Vagina (tissue), 2 donors: Measurements from ENCODE around the gene NAT10. TPM values are rescaled to one million over a fixed set of nuclear protein-coding genes. Genes with fewer than 3 reads are reported as not detected.
"Not testable (repeated sequence)": the region's sequence is repeated elsewhere in the genome, so short reads cannot be mapped to it uniquely, and the experiment has no call there.

Experiments used
- DNase-seq, 2 donors: peaks; one replicate each; pipeline ENCODE4 v3.0.0-alpha.2; 2017; ENCODE audit errors: extremely low spot score in 2 of 2
- H3K27ac ChIP-seq: fragments of 200-600 bp; sonication (generic); one replicate; pipeline ENCODE4 v1.5.1; 2019
- H3K27me3 ChIP-seq: fragments of 200-600 bp; sonication (generic); one replicate; pipeline ENCODE4 v1.5.1; 2019
- H3K36me3 ChIP-seq, 2 donors: fragments of 200-600 bp; sonication (generic); one replicate each; pipeline ENCODE4 v1.5.1; 2017 to 2019
- H3K4me1 ChIP-seq: fragments of 200-600 bp; sonication (generic); one replicate; pipeline ENCODE4 v1.5.1; 2019
- H3K4me3 ChIP-seq, 2 donors: fragments of 200-600 bp; sonication (generic); 1 replicate in 1 of 2; 2 replicates in 1 of 2; pipeline ENCODE4 v1.5.1; 2016 to 2019
- H3K9me3 ChIP-seq: fragments of 200-600 bp; sonication (generic); one replicate; pipeline ENCODE4 v1.5.1; 2019
- POLR2A ChIP-seq, 2 donors: fragments of 450-650 bp; IDR thresholded peaks; one replicate each; pipeline ENCODE4 v1.6.1; 2017; ENCODE audit warnings: antibody characterized with exemption in 2 of 2, mild to moderate bottlenecking in 2 of 2, moderate library complexity in 2 of 2
- POLR2AphosphoS5 ChIP-seq, 2 donors: sonication (generic); formaldehyde crosslinking; IDR thresholded peaks; one replicate each; pipeline ENCODE4 v1.9.0; 2017; ENCODE audit warnings: antibody characterized with exemption in 2 of 2, mild to moderate bottlenecking in 2 of 2, low read depth in 1 of 2; ENCODE audit not compliant: insufficient read depth in 1 of 2
- intact Hi-C: fragments of 100-400 bp; cut with DNase I; formaldehyde crosslinking; loops from one replicate; pipeline ENCODE4 v1.15.1; 2023
- total RNA-seq: library from RNA; depleted of rRNA; stranded (reverse); fragments of >200 nt; gene quantifications from one replicate; pipeline ENCODE4 v1.2.3, GENCODE V29; 2016
- TF ChIP-seq, protein P1 (sequence below), 3 experiments: fragments of 450-650 bp in 2 of 3; fragments of 200-600 bp in 1 of 3; sonication (generic) in 1 of 3; IDR thresholded peaks; one replicate each; pipeline ENCODE4 v1.5.1; 2017 to 2019; ENCODE audit warnings: antibody characterized with exemption in 3 of 3, mild to moderate bottlenecking in 2 of 3, moderate library complexity in 2 of 3

Gene NAT10
- total RNA-seq, 1 donor from 2014 or later, result 24.8 TPM

DNA sequence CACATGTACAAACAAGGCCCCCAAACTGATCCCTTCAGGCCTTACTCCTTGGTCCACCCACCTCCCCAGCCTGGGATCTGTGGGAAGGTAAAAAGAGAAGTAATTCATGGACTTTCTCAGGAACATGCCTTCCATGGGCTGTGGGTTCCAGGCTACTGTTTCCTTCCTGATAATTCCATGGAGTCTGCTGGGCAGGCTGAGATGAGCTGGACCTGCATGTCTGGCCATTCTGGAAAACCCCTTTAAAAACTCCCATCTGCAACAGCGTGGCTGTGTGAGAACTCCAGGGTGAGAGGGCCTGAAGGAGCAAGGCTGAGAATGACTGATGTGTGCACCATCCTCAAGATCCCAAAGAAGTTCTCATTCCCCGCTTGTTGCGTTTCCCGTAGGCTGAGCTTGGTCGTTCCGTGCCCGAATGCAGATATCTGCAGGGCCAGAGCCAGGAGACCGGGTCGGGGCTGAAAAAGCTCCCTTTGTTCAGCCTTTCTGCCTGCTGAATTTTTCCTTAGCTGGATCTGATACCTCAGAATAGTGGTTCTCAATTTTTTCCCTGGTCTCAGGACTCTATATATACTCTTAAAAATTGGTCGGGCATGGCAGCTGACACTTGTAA is 72.9 kb downstream of the NAT10 start:
- no peak overlapping the region for H3K4me3 ChIP-seq
- no peak for DNase-seq
- no peaks in the 10 kb centered on the region for H3K9me3 ChIP-seq
- no peaks in the 10 kb centered on the region for H3K27me3 ChIP-seq
- TF ChIP-seq, protein P1, sequence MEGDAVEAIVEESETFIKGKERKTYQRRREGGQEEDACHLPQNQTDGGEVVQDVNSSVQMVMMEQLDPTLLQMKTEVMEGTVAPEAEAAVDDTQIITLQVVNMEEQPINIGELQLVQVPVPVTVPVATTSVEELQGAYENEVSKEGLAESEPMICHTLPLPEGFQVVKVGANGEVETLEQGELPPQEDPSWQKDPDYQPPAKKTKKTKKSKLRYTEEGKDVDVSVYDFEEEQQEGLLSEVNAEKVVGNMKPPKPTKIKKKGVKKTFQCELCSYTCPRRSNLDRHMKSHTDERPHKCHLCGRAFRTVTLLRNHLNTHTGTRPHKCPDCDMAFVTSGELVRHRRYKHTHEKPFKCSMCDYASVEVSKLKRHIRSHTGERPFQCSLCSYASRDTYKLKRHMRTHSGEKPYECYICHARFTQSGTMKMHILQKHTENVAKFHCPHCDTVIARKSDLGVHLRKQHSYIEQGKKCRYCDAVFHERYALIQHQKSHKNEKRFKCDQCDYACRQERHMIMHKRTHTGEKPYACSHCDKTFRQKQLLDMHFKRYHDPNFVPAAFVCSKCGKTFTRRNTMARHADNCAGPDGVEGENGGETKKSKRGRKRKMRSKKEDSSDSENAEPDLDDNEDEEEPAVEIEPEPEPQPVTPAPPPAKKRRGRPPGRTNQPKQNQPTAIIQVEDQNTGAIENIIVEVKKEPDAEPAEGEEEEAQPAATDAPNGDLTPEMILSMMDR (IDR thresholded peaks at IDR 0.05), result no peak
- no peak for TF ChIP-seq POLR2A (IDR thresholded peaks at IDR 0.05)
- no peak for TF ChIP-seq POLR2AphosphoS5 (IDR thresholded peaks at IDR 0.05; ENCODE audit: insufficient read depth in 1 of 2, low read depth in 1 of 2)
- H3K36me3 ChIP-seq, result no peaks in the 10 kb centered on the region
- intact Hi-C loops, result loop anchor here (10.0 kb wide), 1 partner anchor 266 kb away; no protein-coding TSS in a partner anchor
- H3K4me1 ChIP-seq, result peaks cover 22% of the 10 kb centered on the region
- H3K27ac ChIP-seq, result no peak overlapping the region

DNA sequence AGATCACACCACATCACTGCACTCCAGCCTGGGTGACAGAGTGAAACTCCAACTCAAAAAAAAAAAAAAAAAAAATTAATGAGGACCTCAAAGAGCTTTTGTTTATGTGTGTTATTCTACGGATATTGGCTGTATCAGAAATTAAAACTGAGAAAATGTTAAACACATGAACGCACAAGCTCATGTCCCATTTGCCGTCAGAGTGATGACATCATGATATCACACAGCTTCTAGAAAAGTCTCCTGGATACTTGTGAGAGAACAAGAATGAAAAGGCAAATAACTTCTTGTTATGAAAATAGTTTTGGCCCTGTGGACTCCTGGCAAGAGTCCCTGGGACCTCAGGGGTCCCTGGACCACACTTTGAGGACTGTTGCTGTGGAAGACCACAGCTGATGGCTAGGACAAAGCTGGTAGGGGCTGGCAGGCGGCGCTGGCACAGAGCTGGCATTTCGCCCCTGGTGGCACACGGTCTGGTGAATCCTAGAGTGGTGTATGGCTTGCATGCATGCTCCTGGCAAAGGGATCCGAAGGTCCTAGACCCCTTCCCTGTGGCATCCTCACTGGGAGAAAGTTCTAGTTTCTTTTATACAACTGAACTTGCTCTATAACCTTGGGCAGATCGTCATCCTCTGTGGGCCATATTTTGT is 73.7 kb downstream of the NAT10 start:
- intact Hi-C loops, result loop anchor here (10.0 kb wide), 1 partner anchor 266 kb away; no protein-coding TSS in a partner anchor
- no peak for DNase-seq
- Histone ChIP-seq H3K4me3 (no peak overlapping the region), H3K27me3 (no peaks in the 10 kb centered on the region), H3K36me3 (no peaks in the 10 kb centered on the region), H3K27ac (no peak overlapping the region), H3K4me1 (peaks cover 16% of the 10 kb centered on the region), H3K9me3 (no peaks in the 10 kb centered on the region)
- no peak for TF ChIP-seq POLR2A (IDR thresholded peaks at IDR 0.05)

DNA sequence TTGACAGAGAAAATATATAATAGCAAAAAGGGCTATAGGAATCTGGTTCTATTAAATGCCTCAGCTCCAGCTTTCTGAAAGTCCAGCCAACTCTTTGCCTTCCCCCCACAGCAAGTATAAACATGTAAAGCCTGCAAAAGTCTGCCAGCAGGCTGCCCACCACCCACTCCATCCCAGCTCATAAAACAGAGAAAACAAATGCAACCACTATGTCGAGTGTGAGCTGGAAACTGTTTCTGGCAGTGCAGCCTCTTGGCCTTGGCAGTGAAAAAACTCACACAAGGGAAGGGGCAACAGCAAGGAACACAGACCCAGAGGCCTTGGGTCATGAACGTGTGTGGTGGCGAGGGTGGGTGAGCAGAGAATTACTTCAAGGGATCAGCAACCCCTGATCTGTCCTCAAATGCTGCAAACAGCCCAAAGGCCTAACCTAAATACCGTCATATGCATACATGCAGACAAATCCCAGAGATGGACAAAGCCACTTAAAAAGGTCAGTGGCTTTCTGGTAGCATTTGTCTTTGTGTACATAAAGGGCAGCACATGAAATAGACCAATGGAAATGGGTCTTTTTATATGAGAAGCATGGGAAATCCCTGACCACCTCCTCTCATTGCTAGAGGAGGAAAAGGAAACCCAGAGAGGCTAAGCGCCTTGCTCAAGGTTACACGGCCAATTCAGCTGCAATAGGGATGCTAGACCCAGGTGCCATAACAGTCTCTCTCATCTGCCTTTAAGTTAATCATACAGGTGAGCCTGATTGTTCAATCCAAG is 74.8 kb downstream of the NAT10 start:
- DNase-seq, result no peak
- no peaks in the 10 kb centered on the region for H3K9me3 ChIP-seq
- TF ChIP-seq, protein P1 (IDR thresholded peaks at IDR 0.05), result no peak
- H3K27ac ChIP-seq, result no peak overlapping the region
- H3K27me3 ChIP-seq, result no peaks in the 10 kb centered on the region
- H3K36me3 ChIP-seq, result no peaks in the 10 kb centered on the region
- H3K4me1 ChIP-seq, result peaks cover 6% of the 10 kb centered on the region
- no peak overlapping the region for H3K4me3 ChIP-seq
- intact Hi-C loops, result no loop called here

DNA sequence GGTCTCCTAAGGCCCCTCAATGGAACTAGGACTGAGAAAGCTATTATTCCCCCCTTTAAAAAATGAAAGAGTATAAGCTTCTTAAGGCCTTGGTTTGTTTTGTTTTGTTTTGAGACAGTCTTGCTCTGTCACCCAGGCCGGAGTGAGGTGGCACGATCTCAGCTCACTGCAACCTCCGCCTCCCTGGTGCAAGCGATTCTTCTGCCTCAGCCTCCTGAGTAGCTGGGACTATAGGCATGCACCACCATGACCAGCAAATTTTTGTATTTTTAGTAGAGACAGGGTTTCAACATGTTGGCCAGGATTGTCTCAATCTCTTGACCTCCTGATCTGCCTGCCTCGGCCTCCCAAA is 75.4 kb downstream of the NAT10 start:
- H3K4me3 ChIP-seq, H3K27ac ChIP-seq, H3K36me3 ChIP-seq, H3K9me3 ChIP-seq, H3K4me1 ChIP-seq, intact Hi-C loops, DNase-seq, H3K27me3 ChIP-seq: not testable (repeated sequence)

DNA sequence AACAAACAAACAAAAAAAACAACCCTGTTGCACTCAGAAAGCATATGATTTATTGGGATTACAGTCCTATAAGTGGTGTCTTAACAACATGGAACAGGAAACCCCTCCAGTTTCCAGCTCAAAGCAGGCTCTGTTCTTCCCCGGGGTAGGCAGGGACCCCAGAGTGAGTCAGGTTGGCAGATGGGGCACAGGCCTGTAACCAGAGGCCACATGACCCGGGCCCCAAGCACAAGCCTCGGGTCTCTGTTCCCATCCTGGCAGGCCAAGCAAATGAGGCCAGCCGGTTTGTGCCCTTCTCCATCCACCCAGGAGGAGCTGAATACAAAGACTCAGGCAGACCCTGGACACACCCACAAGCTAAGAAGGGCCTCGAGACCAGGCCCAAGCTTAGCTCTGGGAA is 75.8 kb downstream of the NAT10 start:
- TF ChIP-seq POLR2A (IDR thresholded peaks at IDR 0.05) (no peak), POLR2AphosphoS5 (IDR thresholded peaks at IDR 0.05; ENCODE audit: insufficient read depth in 1 of 2, low read depth in 1 of 2) (no peak)
- TF ChIP-seq, protein P1 (IDR thresholded peaks at IDR 0.05), result no peak
- intact Hi-C loops, result no loop called here
- Histone ChIP-seq H3K4me3 (no peak overlapping the region), H3K27me3 (no peaks in the 10 kb centered on the region), H3K9me3 (no peaks in the 10 kb centered on the region), H3K4me1 (peaks cover 7% of the 10 kb centered on the region), H3K27ac (no peak overlapping the region), H3K36me3 (no peaks in the 10 kb centered on the region)
- no peak for DNase-seq

DNA sequence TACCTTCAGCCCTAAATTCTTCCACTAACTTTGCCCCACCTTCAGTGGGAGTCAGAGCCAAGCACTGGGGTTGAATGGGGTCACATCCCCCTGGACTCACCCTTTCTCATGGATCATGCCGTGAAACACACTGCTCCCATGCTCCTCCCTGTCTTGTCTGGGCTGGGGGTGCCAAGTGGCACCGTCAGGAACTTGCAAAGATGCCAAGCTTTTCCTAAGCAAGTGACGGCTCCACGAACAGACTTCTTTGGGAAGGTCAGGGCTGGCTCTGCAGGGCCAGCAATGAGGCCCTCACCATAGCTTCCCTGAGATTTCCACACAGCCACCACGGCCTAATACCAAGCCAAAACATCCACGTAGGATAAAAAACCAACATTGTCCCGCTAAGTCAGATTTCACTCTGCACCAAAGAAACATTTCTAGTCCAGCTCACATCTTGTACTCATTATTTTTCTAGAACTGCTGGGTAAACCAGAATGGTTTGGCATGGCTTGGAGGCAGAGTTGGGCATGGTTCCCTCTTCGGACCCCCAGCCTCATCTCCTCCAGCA is 76.5 kb downstream of the NAT10 start:
- Histone ChIP-seq H3K36me3 (no peaks in the 10 kb centered on the region), H3K9me3 (no peaks in the 10 kb centered on the region), H3K27ac (no peak overlapping the region), H3K27me3 (no peaks in the 10 kb centered on the region), H3K4me3 (no peak overlapping the region), H3K4me1 (peaks cover 4% of the 10 kb centered on the region)
- TF ChIP-seq POLR2A (IDR thresholded peaks at IDR 0.05), result no peak
- TF ChIP-seq, protein P1 (IDR thresholded peaks at IDR 0.05), result no peak
- no peak for TF ChIP-seq POLR2AphosphoS5 (IDR thresholded peaks at IDR 0.05; ENCODE audit: insufficient read depth in 1 of 2, low read depth in 1 of 2)
- no peak for DNase-seq
- intact Hi-C loops, result no loop called here
